ENCODE results near the gene PVALEF. TPM values are rescaled to one million over a fixed set of nuclear protein-coding genes. Genes with fewer than 3 reads are reported as not detected.

PVALEF gene
- total and polyA plus RNA-seq, 2 of the 13 experiments (the other 11 are each of a cell fraction or from before 2014, with no cell fraction given), result 0.18 TPM

DNA sequence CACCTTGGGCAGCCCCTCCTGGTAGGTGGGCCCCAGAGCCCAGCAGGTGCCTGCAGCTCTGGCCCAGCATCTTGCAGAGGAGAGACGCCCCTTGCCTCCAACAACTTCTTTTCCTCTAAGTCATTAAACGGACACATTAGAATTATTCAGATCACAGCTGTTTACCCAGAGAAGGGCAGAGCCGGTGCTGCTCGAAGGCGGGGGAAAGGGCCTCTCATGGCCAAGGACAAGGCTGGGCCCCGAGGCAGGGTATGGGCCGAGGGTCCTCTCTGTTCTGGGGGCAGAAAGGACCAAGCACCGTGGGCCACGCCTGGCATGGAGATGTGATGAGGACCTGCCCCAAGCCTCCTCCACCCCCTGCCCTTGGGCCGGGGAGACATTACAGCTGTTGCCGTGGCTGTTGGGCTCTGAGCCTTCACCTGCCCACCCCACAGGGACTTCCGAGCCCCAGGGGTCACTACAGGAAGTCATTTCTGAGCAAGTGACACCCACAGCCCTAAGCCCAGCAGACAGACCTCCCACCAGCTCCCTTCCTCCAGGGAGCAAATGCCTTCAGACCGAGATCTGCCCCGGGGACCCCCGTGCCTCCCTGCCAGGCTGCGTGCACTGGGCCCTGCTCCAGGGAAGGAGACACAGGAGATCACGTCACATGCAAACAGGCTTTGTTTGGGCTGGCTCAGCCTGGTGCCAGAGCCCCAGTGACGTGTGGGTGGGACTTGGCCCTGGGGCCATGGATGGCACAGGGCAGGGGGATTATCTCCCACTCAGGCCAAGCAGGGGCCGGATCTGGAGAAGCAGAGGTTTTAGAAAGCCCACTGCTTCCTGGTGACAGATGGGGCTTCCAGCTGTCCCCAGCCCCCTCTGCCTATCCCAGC, 699 bp upstream of the PVALEF start (continued):
- TF ChIP-seq, protein P1, sequence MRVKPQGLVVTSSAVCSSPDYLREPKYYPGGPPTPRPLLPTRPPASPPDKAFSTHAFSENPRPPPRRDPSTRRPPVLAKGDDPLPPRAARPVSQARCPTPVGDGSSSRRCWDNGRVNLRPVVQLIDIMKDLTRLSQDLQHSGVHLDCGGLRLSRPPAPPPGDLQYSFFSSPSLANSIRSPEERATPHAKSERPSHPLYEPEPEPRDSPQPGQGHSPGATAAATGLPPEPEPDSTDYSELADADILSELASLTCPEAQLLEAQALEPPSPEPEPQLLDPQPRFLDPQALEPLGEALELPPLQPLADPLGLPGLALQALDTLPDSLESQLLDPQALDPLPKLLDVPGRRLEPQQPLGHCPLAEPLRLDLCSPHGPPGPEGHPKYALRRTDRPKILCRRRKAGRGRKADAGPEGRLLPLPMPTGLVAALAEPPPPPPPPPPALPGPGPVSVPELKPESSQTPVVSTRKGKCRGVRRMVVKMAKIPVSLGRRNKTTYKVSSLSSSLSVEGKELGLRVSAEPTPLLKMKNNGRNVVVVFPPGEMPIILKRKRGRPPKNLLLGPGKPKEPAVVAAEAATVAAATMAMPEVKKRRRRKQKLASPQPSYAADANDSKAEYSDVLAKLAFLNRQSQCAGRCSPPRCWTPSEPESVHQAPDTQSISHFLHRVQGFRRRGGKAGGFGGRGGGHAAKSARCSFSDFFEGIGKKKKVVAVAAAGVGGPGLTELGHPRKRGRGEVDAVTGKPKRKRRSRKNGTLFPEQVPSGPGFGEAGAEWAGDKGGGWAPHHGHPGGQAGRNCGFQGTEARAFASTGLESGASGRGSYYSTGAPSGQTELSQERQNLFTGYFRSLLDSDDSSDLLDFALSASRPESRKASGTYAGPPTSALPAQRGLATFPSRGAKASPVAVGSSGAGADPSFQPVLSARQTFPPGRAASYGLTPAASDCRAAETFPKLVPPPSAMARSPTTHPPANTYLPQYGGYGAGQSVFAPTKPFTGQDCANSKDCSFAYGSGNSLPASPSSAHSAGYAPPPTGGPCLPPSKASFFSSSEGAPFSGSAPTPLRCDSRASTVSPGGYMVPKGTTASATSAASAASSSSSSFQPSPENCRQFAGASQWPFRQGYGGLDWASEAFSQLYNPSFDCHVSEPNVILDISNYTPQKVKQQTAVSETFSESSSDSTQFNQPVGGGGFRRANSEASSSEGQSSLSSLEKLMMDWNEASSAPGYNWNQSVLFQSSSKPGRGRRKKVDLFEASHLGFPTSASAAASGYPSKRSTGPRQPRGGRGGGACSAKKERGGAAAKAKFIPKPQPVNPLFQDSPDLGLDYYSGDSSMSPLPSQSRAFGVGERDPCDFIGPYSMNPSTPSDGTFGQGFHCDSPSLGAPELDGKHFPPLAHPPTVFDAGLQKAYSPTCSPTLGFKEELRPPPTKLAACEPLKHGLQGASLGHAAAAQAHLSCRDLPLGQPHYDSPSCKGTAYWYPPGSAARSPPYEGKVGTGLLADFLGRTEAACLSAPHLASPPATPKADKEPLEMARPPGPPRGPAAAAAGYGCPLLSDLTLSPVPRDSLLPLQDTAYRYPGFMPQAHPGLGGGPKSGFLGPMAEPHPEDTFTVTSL (CRISPR knock-in tag; IDR thresholded peaks at IDR 0.05; ENCODE audit: borderline replicate concordance), result no peak; the same call in 1 of the 2 replicates
- TF ChIP-seq, protein P2, sequence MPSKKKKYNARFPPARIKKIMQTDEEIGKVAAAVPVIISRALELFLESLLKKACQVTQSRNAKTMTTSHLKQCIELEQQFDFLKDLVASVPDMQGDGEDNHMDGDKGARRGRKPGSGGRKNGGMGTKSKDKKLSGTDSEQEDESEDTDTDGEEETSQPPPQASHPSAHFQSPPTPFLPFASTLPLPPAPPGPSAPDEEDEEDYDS (CRISPR knock-in tag; IDR thresholded peaks at IDR 0.05), result peak; percentile 37; the same call in 1 of the 2 replicates
- TF ChIP-seq, protein P3, sequence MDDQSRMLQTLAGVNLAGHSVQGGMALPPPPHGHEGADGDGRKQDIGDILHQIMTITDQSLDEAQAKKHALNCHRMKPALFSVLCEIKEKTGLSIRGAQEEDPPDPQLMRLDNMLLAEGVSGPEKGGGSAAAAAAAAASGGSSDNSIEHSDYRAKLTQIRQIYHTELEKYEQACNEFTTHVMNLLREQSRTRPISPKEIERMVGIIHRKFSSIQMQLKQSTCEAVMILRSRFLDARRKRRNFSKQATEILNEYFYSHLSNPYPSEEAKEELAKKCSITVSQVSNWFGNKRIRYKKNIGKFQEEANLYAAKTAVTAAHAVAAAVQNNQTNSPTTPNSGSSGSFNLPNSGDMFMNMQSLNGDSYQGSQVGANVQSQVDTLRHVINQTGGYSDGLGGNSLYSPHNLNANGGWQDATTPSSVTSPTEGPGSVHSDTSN (CRISPR knock-in tag; IDR thresholded peaks at IDR 0.05; ENCODE audit: borderline replicate concordance), result no peak
- TF ChIP-seq ETV6 (CRISPR knock-in tag; conservative IDR thresholded peaks at IDR 0.05) (peak; percentile 32; the same call in 1 of the 2 replicates), ELF4 (CRISPR knock-in tag; IDR thresholded peaks at IDR 0.05; ENCODE audit: borderline replicate concordance) (0 out of 2 replicates have a peak, but pooled peaks have one; percentile 34), MED1 (CRISPR knock-in tag; IDR thresholded peaks at IDR 0.05) (no peak), HMG20A (CRISPR knock-in tag; IDR thresholded peaks at IDR 0.05; ENCODE audit: borderline replicate concordance) (no peak; the same call in 1 of the 2 replicates), RAD21 (CRISPR knock-in tag; IDR thresholded peaks at IDR 0.05) (no peak), TBX3 (IDR thresholded peaks at IDR 0.05; ENCODE audit: borderline replicate concordance) (no peak), ZNF230 (CRISPR knock-in tag; IDR thresholded peaks at IDR 0.05) (no peak), RARG (CRISPR knock-in tag; IDR thresholded peaks at IDR 0.05; ENCODE audit: low read depth) (no peak), PHB2 (IDR thresholded peaks at IDR 0.05; ENCODE audit: partially characterized antibody) (no peak), ZNF761 (CRISPR knock-in tag; conservative IDR thresholded peaks at IDR 0.05) (no peak), ZNF570 (CRISPR knock-in tag; IDR thresholded peaks at IDR 0.05; ENCODE audit: borderline replicate concordance) (no peak)
- TF ChIP-seq, protein P4, sequence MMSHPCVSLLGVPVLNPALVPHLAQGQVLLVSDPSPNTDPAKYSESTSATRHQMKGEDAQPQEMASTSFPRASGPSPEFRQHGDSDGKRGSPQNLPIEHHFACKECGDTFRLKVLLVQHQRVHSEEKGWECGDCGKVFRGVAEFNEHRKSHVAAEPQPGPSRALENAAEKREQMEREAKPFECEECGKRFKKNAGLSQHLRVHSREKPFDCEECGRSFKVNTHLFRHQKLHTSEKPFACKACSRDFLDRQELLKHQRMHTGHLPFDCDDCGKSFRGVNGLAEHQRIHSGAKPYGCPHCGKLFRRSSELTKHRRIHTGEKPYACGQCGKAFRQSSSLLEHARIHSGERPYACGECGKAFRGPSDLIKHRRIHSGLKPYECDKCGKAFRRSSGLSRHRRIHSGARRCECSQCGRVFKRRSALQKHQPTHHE (CRISPR knock-in tag; IDR thresholded peaks at IDR 0.05; ENCODE audit: borderline replicate concordance), result no peak
- TF ChIP-seq, protein P5, sequence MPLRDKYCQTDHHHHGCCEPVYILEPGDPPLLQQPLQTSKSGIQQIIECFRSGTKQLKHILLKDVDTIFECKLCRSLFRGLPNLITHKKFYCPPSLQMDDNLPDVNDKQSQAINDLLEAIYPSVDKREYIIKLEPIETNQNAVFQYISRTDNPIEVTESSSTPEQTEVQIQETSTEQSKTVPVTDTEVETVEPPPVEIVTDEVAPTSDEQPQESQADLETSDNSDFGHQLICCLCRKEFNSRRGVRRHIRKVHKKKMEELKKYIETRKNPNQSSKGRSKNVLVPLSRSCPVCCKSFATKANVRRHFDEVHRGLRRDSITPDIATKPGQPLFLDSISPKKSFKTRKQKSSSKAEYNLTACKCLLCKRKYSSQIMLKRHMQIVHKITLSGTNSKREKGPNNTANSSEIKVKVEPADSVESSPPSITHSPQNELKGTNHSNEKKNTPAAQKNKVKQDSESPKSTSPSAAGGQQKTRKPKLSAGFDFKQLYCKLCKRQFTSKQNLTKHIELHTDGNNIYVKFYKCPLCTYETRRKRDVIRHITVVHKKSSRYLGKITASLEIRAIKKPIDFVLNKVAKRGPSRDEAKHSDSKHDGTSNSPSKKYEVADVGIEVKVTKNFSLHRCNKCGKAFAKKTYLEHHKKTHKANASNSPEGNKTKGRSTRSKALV (CRISPR knock-in tag; IDR thresholded peaks at IDR 0.05), result no peak
- TF ChIP-seq, protein P6, sequence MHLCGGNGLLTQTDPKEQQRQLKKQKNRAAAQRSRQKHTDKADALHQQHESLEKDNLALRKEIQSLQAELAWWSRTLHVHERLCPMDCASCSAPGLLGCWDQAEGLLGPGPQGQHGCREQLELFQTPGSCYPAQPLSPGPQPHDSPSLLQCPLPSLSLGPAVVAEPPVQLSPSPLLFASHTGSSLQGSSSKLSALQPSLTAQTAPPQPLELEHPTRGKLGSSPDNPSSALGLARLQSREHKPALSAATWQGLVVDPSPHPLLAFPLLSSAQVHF (CRISPR knock-in tag; IDR thresholded peaks at IDR 0.05), result no peak
